Liver (tissue), 9 donors: Measurements from ENCODE around the gene FIBCD1. TPM values are rescaled to one million over a fixed set of nuclear protein-coding genes. Genes with fewer than 3 reads are reported as not detected.

Experiments
- DNase-seq: peaks from one replicate; pipeline ENCODE4 v3.0.0-alpha.2; 2017; ENCODE audit warnings: low spot score
- H3K27ac ChIP-seq, 2 donors: one replicate each; pipeline ENCODE4 v1.7.0; 2013; ENCODE audit warnings: inconsistent platforms in 2 of 2, low read length in 2 of 2, control low read depth in 1 of 2, low read depth in 1 of 2, mild to moderate bottlenecking in 1 of 2
- H3K27me3 ChIP-seq, 4 donors: one replicate each; pipeline versions ENCODE4 v1.6.1 to v1.7.0; 2013; ENCODE audit warnings: low read length in 3 of 4, inconsistent platforms in 1 of 4, mild to moderate bottlenecking in 1 of 4, moderate library complexity in 1 of 4; ENCODE audit not compliant: control insufficient read depth in 4 of 4, insufficient read depth in 4 of 4
- H3K36me3 ChIP-seq, 4 donors: one replicate each; pipeline versions ENCODE4 v1.6.1 to v1.7.0; 2013; ENCODE audit warnings: low read length in 3 of 4, mild to moderate bottlenecking in 3 of 4, low read depth in 1 of 4, moderate library complexity in 1 of 4; ENCODE audit not compliant: control insufficient read depth in 4 of 4, insufficient read depth in 3 of 4
- H3K4me1 ChIP-seq, 4 donors: one replicate each; pipeline versions ENCODE4 v1.6.1 to v1.7.0; 2013; ENCODE audit warnings: low read length in 3 of 4, mild to moderate bottlenecking in 3 of 4, moderate library complexity in 1 of 4; ENCODE audit not compliant: control insufficient read depth in 4 of 4, insufficient read depth in 4 of 4
- H3K4me3 ChIP-seq, 3 donors: one replicate each; pipeline versions ENCODE4 v1.6.1 to v1.7.0; 2013; ENCODE audit warnings: low read length in 3 of 3, control low read depth in 1 of 3, low read depth in 1 of 3, mild to moderate bottlenecking in 1 of 3
- H3K9ac ChIP-seq, 2 donors: one replicate each; pipeline ENCODE4 v1.7.0; 2013; ENCODE audit warnings: low read length in 2 of 2, mild to moderate bottlenecking in 2 of 2, moderate library complexity in 2 of 2, control low read depth in 1 of 2, low read depth in 1 of 2
- H3K9me3 ChIP-seq, 4 donors: one replicate each; pipeline versions ENCODE4 v1.6.1 to v1.7.0; 2013; ENCODE audit warnings: low read length in 3 of 4; ENCODE audit not compliant: control insufficient read depth in 4 of 4
- EGR1 ChIP-seq, 2 donors: IDR thresholded peaks; 2 replicates each; pipeline ENCODE4 v1.6.1; 2016 to 2018; ENCODE audit warnings: antibody characterized with exemption in 2 of 2, low read depth in 2 of 2
- FOXA1 ChIP-seq: IDR thresholded peaks from 2 replicates; pipeline ENCODE4 v1.6.1; 2016; ENCODE audit warnings: antibody characterized with exemption
- FOXA2 ChIP-seq: IDR thresholded peaks from 2 replicates; pipeline ENCODE4 v1.6.1; 2016; ENCODE audit warnings: antibody characterized with exemption
- GABPA ChIP-seq, 2 donors: IDR thresholded peaks in 1 of 2; conservative IDR thresholded peaks in 1 of 2; 2 replicates each; pipeline ENCODE4 v1.6.1; 2016; ENCODE audit warnings: antibody characterized with exemption in 2 of 2, mild to moderate bottlenecking in 1 of 2, moderate library complexity in 1 of 2
- HNF4A ChIP-seq, 2 donors: conservative IDR thresholded peaks; 2 replicates each; pipeline ENCODE4 v1.6.1; 2016; ENCODE audit warnings: antibody characterized with exemption in 2 of 2, mild to moderate bottlenecking in 2 of 2
- HNF4G ChIP-seq: IDR thresholded peaks from 2 replicates; pipeline ENCODE4 v1.6.1; 2016; ENCODE audit warnings: antibody characterized with exemption
- JUND ChIP-seq, 2 donors: IDR thresholded peaks; 2 replicates each; pipeline ENCODE4 v1.6.1; 2016; ENCODE audit warnings: antibody characterized with exemption in 2 of 2
- MAX ChIP-seq: IDR thresholded peaks from 2 replicates; pipeline ENCODE4 v1.6.1; 2016; ENCODE audit warnings: antibody characterized with exemption
- NR2F2 ChIP-seq: IDR thresholded peaks from 2 replicates; pipeline ENCODE4 v1.6.1; 2016; ENCODE audit warnings: antibody characterized with exemption
- RAD21 ChIP-seq, 2 donors: IDR thresholded peaks; 2 replicates each; pipeline ENCODE4 v1.6.1; 2016; ENCODE audit warnings: antibody characterized with exemption in 2 of 2, mild to moderate bottlenecking in 2 of 2
- RXRA ChIP-seq, 2 donors: IDR thresholded peaks; 2 replicates each; pipeline ENCODE4 v1.6.1; 2017 to 2018; ENCODE audit warnings: antibody characterized with exemption in 2 of 2, mild to moderate bottlenecking in 1 of 2
- SP1 ChIP-seq: IDR thresholded peaks from 2 replicates; pipeline ENCODE4 v1.6.1; 2018; ENCODE audit warnings: antibody characterized with exemption, mild to moderate bottlenecking
- TAF1 ChIP-seq: conservative IDR thresholded peaks from 2 replicates; pipeline ENCODE4 v1.6.1; 2016; ENCODE audit warnings: antibody characterized with exemption, mild to moderate bottlenecking
- YY1 ChIP-seq: IDR thresholded peaks from 2 replicates; pipeline ENCODE4 v1.6.1; 2016; ENCODE audit warnings: antibody characterized with exemption, mild to moderate bottlenecking
- WGBS: extraction: QIAGEN DNeasy Blood & Tissue Kit; methylation state at CpG from one replicate; pipeline ENCODE4 v1.1.7; 2013; 5-methylcytosine and 5-hydroxymethylcytosine counted together
- polyA plus RNA-seq, 2 donors: library from polyadenylated mRNA; stranded (reverse) in 1 of 2; unstranded in 1 of 2; fragments of 200-250 nt in 1 of 2; fragments of >200 nt in 1 of 2; fragmentation: Nextera tagmentation in 1 of 2; extraction: Ambion mirVana in 1 of 2; gene quantifications; one replicate each; pipeline versions ENCODE4 v1.2.1 to v1.2.3, GENCODE V29; 2013 to 2015
- total RNA-seq, 2 donors: library from RNA; depleted of rRNA; stranded (reverse); fragments of >200 nt; gene quantifications; one replicate each; pipeline ENCODE4 v1.2.3, GENCODE V29; 2014
- TF ChIP-seq, protein P1 (sequence below): fragments of 150-350 bp; IDR thresholded peaks from 2 replicates; pipeline ENCODE4 v1.5.1; 2017; ENCODE audit warnings: improper control_type of control experiment, low read depth, low read length; ENCODE audit not compliant: missing input control
- TF ChIP-seq, protein P2 (sequence below): IDR thresholded peaks from 2 replicates; pipeline ENCODE4 v1.6.1; 2016; ENCODE audit warnings: antibody characterized with exemption
- TF ChIP-seq, protein P3 (sequence below): IDR thresholded peaks from 2 replicates; pipeline ENCODE4 v1.6.1; 2016; ENCODE audit warnings: antibody characterized with exemption
- TF ChIP-seq, protein P4 (sequence below): IDR thresholded peaks from 2 replicates; pipeline ENCODE4 v1.6.1; 2016; ENCODE audit warnings: antibody characterized with exemption, mild to moderate bottlenecking
- donor health status: healthy.
- donor health status: healthy.
- donor health status: healthy.
- donor health status: healthy.
- donor health status: healthy.

Gene FIBCD1
- total and polyA plus RNA-seq, 4 donors = not detected

DNA sequence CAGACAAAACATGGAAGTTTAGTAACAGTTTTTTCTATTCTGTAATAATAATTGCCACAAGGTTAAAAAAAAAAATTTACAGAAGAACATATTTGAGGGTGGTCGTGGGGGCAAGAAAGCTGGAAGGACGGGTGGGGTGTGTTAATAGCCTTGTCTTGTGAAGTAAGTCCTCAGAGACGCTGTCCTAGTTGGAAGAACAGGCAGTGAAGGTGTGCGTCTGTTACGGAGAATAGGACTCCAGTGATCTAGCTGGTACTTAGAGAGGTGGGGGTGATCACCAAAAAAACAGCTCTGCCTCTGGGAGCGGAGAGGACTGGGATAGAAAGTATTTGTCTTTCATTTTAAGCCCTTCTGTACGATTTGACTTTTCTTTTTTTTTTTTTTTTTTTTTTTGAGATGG, 86.2 kb downstream of the FIBCD1 start:
- no peak overlapping the region for H3K9ac ChIP-seq
- no peak overlapping the region for H3K27ac ChIP-seq
- TF ChIP-seq SP1 (no peak), FOXA2 (no peak), JUND (IDR thresholded peaks at IDR 0.05) (no peak), FOXA1 (no peak), MAX (no peak), HNF4G (no peak), EGR1 (IDR thresholded peaks at IDR 0.05; ENCODE audit: low read depth in 2 of 2) (no peak), NR2F2 (no peak), GABPA (IDR thresholded peaks at IDR 0.05 in 1 of 2, conservative IDR thresholded peaks at IDR 0.05 in 1 of 2) (no peak), YY1 (no peak), HNF4A (conservative IDR thresholded peaks at IDR 0.05) (no peak), TAF1 (no peak), RAD21 (IDR thresholded peaks at IDR 0.05) (no peak), RXRA (IDR thresholded peaks at IDR 0.05) (no peak)
- TF ChIP-seq, protein P1, sequence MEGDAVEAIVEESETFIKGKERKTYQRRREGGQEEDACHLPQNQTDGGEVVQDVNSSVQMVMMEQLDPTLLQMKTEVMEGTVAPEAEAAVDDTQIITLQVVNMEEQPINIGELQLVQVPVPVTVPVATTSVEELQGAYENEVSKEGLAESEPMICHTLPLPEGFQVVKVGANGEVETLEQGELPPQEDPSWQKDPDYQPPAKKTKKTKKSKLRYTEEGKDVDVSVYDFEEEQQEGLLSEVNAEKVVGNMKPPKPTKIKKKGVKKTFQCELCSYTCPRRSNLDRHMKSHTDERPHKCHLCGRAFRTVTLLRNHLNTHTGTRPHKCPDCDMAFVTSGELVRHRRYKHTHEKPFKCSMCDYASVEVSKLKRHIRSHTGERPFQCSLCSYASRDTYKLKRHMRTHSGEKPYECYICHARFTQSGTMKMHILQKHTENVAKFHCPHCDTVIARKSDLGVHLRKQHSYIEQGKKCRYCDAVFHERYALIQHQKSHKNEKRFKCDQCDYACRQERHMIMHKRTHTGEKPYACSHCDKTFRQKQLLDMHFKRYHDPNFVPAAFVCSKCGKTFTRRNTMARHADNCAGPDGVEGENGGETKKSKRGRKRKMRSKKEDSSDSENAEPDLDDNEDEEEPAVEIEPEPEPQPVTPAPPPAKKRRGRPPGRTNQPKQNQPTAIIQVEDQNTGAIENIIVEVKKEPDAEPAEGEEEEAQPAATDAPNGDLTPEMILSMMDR = no peak
- TF ChIP-seq, protein P2, sequence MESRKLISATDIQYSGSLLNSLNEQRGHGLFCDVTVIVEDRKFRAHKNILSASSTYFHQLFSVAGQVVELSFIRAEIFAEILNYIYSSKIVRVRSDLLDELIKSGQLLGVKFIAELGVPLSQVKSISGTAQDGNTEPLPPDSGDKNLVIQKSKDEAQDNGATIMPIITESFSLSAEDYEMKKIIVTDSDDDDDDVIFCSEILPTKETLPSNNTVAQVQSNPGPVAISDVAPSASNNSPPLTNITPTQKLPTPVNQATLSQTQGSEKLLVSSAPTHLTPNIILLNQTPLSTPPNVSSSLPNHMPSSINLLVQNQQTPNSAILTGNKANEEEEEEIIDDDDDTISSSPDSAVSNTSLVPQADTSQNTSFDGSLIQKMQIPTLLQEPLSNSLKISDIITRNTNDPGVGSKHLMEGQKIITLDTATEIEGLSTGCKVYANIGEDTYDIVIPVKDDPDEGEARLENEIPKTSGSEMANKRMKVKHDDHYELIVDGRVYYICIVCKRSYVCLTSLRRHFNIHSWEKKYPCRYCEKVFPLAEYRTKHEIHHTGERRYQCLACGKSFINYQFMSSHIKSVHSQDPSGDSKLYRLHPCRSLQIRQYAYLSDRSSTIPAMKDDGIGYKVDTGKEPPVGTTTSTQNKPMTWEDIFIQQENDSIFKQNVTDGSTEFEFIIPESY = no peak
- TF ChIP-seq, protein P3, sequence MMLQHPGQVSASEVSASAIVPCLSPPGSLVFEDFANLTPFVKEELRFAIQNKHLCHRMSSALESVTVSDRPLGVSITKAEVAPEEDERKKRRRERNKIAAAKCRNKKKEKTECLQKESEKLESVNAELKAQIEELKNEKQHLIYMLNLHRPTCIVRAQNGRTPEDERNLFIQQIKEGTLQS = no peak
- TF ChIP-seq, protein P4, sequence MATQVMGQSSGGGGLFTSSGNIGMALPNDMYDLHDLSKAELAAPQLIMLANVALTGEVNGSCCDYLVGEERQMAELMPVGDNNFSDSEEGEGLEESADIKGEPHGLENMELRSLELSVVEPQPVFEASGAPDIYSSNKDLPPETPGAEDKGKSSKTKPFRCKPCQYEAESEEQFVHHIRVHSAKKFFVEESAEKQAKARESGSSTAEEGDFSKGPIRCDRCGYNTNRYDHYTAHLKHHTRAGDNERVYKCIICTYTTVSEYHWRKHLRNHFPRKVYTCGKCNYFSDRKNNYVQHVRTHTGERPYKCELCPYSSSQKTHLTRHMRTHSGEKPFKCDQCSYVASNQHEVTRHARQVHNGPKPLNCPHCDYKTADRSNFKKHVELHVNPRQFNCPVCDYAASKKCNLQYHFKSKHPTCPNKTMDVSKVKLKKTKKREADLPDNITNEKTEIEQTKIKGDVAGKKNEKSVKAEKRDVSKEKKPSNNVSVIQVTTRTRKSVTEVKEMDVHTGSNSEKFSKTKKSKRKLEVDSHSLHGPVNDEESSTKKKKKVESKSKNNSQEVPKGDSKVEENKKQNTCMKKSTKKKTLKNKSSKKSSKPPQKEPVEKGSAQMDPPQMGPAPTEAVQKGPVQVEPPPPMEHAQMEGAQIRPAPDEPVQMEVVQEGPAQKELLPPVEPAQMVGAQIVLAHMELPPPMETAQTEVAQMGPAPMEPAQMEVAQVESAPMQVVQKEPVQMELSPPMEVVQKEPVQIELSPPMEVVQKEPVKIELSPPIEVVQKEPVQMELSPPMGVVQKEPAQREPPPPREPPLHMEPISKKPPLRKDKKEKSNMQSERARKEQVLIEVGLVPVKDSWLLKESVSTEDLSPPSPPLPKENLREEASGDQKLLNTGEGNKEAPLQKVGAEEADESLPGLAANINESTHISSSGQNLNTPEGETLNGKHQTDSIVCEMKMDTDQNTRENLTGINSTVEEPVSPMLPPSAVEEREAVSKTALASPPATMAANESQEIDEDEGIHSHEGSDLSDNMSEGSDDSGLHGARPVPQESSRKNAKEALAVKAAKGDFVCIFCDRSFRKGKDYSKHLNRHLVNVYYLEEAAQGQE = no peak
- H3K27me3 ChIP-seq = no peaks in the 10 kb centered on the region
- peaks cover 0 to 2% (median 1%) of the 10 kb centered on the region in 4 donors for H3K4me1 ChIP-seq
- no peaks in the 10 kb centered on the region for H3K9me3 ChIP-seq
- H3K4me3 ChIP-seq = no peak overlapping the region
- DNase-seq = no peak
- peaks cover 3 to 19% (median 11%) of the 10 kb centered on the region in 4 donors for H3K36me3 ChIP-seq
- 92% methylated on average over 7 of the region's 7 CpGs for WGBS

Other genes starting within 250 kb of the FIBCD1 start
- gene EXOSC2, start 245.5 kb downstream of the FIBCD1 start, total RNA-seq = 10 to 100 TPM; 16.6 to 21.2 TPM
- gene EXOSC2, start 245.5 kb downstream of the FIBCD1 start, polyA plus RNA-seq = 1 to 10 TPM; 7.6 to 9.5 TPM
- gene ABL1, start 104.0 kb downstream of the FIBCD1 start, total RNA-seq = 10 to 100 TPM; 11.2 to 14.2 TPM
- 10 to 100 TPM in 1 of 2 donors, 1 to 10 TPM in 1; 4.2 to 10.7 TPM for gene ABL1, start 104.0 kb downstream of the FIBCD1 start, polyA plus RNA-seq
- under 1 TPM in 1 of 2 donors, not detected in 1; 0.05 TPM for gene QRFP, start 42.4 kb downstream of the FIBCD1 start, total RNA-seq
- not detected for gene QRFP, start 42.4 kb downstream of the FIBCD1 start, polyA plus RNA-seq
- 1 to 10 TPM; 1.4 to 5.9 TPM for gene LAMC3, start 69.9 kb upstream of the FIBCD1 start, total RNA-seq
- 1 to 10 TPM; 2.5 to 3.2 TPM for gene LAMC3, start 69.9 kb upstream of the FIBCD1 start, polyA plus RNA-seq
- 1 to 10 TPM in 1 of 2 donors, under 1 TPM in 1; 0.93 to 1.8 TPM for gene AIF1L, start 157.3 kb upstream of the FIBCD1 start, total RNA-seq
- gene AIF1L, start 157.3 kb upstream of the FIBCD1 start, polyA plus RNA-seq = 1 to 10 TPM in 1 of 2 donors, under 1 TPM in 1; 0.61 to 1.4 TPM
- gene NUP214, start 186.3 kb upstream of the FIBCD1 start, total RNA-seq = 10 to 100 TPM; 14.7 to 19.5 TPM
- gene NUP214, start 186.3 kb upstream of the FIBCD1 start, polyA plus RNA-seq = 10 to 100 TPM in 1 of 2 donors, 1 to 10 TPM in 1; 8.8 to 18.4 TPM